ENCODE measurements around the gene OR6S1.
"Not testable (repeated sequence)": the region's sequence is repeated elsewhere in the genome, so short reads cannot be mapped to it uniquely, and the experiment has no call there.

Gene OR6S1

GRCh38 chr14:20630340-20631022, 11.0 kb downstream of the OR6S1 start:
- no peak for DNase-seq

- DNase-seq = no peak
Measured at GRCh38 chr14:20628063-20628854, 13.2 kb downstream of the OR6S1 start.

GRCh38 chr14:20627346-20628027, 14.0 kb downstream of the OR6S1 start:
- DNase-seq = no peak

DNA sequence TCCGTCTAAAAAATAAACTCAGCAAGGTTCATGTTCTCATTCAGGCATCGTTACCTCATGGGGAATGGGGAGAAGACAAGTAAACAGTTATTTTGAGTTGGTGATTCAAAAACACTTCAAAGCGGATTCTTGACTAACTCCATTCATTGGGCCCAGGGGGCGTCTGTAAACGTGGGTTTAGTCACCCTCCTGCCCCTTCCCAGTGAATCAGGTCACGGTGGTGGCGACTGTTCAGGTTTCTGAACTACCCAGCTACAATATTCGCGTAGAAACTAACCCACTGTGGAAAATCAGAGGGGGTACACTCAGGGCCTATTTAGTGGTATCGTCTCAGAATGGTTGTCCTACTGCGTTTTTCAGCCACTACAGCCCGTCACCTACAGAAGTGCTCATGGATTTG, 15.2 kb downstream of the OR6S1 start:
- DNase-seq = no peak

- DNase-seq = no peak
Measured at GRCh38 chr14:20624495-20625070, 16.9 kb downstream of the OR6S1 start.

- DNase-seq = no peak
Measured at GRCh38 chr14:20623798-20624197, 17.7 kb downstream of the OR6S1 start.

DNA sequence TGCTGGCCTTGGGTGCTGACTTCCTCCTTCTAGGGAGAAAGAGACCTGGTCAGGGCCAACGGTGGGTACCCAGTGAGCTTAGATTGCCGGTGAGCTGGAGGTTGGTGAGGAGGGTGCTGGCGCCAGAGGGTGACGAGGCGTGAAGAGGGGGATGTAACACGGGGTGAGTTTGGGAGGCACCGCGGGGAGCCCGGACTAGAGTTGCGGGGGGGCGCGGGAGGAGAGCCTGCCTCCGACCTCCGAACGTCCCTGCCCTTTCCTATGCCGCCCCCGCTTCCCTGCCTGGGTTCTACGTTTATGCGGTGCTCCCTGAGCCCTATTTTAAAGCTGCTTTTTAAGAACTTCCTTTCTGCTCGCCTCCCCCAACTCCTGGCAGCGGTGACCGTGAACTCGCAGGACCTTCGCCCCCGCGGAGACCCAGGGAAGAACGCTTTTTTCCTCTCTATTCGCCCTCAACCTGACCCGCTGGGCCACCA, 18.6 kb downstream of the OR6S1 start:
- no peak for DNase-seq

DNA sequence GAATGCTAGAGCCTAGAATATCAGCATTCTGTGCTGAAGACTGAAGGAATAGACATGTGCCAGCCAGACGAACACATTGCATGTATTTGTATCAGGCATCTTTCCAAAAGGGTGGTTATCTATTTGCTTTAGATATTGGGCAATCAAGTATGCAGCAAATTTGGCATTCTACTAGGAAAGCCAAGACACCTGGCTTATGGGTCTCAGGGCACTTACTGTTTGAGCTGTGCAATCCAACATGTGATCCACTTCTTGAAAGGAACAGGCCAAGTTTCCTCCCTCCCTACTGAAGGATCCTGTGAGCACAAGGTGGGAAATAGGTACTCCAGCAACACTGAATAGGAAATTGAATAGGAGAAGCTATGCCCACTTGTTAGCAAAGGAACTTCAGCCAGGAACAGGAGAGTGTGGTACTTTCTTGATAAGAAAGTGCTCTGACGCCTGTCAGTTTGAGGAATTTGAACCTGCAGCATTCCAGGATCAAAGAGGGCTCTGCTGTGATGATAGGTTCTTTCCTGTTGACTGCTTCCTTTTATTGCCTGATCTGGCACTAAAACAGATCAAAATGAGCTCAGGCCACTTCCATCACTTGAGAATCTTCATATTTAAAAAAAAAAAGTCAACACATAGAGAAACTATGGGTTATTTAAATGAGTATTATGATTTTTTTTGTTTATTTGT, 20.6 kb downstream of the OR6S1 start:
- DNase-seq = no peak

DNA sequence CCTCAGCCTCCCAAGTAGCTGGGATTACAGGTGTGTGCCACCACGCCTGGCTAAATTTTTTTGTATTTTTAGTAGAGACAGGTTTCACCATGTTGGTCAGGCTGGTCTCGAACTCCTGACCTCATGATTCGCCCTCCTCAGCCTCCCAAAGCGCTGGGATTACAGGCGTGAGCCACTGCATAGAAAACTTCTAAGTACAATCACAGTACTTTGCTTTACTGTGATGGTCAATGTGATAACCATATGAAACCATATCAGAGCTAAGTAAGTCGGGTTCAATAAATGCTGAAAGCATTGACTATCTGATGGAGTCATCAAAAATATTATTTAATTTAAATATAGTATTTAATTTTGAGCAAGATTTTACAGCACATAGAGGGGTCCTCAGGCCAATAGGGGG, 21.8 kb downstream of the OR6S1 start:
- DNase-seq = not testable (repeated sequence)

- no peak for DNase-seq
Measured at GRCh38 chr14:20618271-20618749, 23.2 kb downstream of the OR6S1 start.

- DNase-seq = no peak
Measured at GRCh38 chr14:20617138-20618003, 24.1 kb downstream of the OR6S1 start.

GRCh38 chr14:20615996-20616395, 25.5 kb downstream of the OR6S1 start:
- no peak for DNase-seq

DNA sequence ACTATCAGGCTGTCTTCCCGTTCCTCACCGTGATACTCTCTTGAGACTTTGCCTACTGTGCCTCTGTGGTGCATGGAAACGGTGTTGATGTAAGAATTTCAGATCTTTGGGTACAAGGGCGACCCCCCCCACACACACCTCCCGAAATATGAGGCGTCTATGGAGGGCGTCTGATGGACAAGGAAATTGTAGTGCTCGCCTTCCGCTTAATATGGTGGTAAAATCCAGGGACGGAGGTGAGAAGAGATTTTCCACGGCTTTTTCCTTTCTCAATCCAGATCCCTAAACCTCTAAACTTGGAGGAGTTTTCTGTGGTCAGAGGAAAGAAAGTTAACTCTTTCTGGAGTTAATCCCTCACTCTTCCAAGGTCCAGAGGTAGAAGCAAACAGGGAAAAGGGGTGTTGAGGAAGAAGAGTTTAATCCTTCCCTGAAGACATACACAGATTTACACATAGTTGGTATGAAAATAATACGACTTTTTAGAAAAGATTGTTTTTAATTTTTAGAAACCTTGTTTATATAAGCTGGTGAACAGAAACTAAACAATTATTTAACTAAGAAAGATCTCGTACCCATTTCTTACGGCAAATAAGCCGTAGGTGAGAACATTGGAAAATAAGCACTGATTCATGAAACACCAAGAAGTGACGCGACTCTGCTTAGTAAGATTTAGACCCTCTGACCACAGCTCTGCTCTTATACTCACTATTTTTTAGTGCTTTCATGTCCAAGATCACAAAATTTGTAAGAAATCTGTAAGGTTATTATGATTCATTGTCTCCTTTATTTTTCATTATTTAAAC, 27.3 kb downstream of the OR6S1 start:
- DNase-seq = no peak

GRCh38 chr14:20613094-20614037, 28.1 kb downstream of the OR6S1 start:
- peak; percentile 96 for DNase-seq

DNA sequence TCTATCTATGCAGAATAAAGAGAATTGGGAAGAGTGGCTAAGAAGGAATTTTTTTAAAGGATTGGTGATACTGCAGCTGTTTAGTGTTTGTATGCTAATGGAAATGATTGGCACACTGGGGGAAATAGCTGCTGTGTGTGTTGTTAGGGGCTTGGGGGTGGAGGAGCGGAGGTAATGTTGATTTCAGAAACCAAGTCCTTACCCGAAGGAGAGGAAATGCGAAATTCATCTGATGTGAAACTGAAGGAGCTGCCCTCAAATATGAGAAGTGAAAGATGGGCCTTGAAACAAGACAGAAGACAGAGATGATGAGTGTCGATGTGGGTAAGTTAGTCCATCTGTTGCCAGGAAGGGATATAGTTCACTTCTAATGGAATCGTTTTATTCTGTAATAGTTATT, 29.1 kb downstream of the OR6S1 start:
- no peak for DNase-seq

DNA sequence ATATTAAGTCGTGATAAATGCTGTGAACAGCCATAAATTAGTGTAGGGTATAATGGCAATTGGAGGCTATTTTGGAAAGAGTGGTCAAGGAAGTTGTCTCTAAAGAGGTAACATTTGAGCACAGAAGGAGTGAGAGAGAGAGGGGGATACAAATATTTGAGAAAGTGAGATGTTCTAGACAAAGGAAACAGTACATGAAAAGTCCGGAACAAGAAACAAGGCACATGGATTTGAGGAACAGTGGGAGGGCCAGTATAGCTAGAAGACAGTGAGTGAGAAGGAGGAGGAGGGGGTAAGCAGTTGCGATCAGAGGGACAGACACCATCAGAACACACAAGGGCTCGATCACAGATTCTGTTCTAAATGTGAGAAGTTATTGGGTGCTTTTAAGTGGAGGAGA, 30.2 kb downstream of the OR6S1 start:
- DNase-seq = no peak

- peak; percentile 73 for DNase-seq
Measured at GRCh38 chr14:20610002-20610765, 31.3 kb downstream of the OR6S1 start.

DNA sequence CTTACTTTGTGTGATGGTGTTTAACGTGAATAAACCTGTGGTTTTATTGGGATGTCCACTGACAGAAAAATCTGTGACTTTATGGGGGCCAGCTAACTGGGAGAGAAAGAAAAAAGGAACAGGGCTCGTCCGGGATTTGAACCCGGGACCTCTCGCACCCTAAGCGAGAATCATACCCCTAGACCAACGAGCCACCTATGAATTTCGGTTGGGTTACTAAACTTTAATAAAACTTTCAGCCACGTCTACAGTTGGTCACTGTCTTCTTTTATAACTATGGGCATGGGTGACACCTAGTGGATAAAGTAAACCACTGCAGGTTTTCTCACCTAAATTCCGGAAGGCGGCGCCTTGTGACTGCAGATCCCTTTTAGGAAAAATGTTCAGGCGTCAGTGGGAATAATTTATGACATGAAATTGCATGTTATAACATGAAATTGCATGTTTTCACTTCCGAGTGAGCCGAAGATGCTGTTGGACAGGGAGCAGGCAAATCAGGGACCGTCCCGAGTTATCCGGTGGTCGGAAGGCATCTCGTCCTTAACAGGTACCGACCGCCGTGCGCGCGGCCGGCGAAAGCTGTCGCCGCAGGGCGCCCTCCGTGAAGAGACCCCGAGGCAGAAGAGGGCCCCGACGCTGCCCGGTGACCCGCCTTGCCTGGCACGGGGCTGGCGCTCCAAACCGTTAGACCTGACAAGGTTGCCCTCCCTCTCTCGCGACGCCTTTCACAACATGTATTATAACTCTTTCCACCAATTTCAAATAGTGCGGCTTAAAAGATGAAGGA, 32.1 kb downstream of the OR6S1 start:
- peak; percentile 81 for DNase-seq

Data from NCI-H446 treated with DMSO at 0.1 percent for 48 hours (cell line).